Thyroid gland (tissue), 4 donors: ENCODE results near the gene RTKN. TPM values are rescaled to one million over a fixed set of nuclear protein-coding genes. Genes with fewer than 3 reads are reported as not detected.
"Not testable (repeated sequence)": the region's sequence is repeated elsewhere in the genome, so short reads cannot be mapped to it uniquely, and the experiment has no call there.

Experiments used
- DNase-seq, 2 donors: peaks; one replicate each; pipeline ENCODE4 v3.0.0-alpha.2; 2019
- H3K27ac ChIP-seq, 3 donors: fragments of 200-600 bp; sonication (generic); 1 replicate in 2 of 3; 2 replicates in 1 of 3; pipeline ENCODE4 v1.5.1; 2016 to 2019; ENCODE audit warnings: mild to moderate bottlenecking in 1 of 3, moderate library complexity in 1 of 3
- H3K27me3 ChIP-seq: fragments of 200-600 bp; sonication (generic); one replicate; pipeline ENCODE4 v1.5.1; 2019
- H3K36me3 ChIP-seq, 2 donors: fragments of 200-600 bp; sonication (generic); one replicate each; pipeline ENCODE4 v1.5.1; 2016 to 2019
- H3K4me1 ChIP-seq, 2 donors: fragments of 200-600 bp; sonication (generic); one replicate each; pipeline ENCODE4 v1.5.1; 2017 to 2019
- H3K4me3 ChIP-seq, 3 donors: fragments of 200-600 bp; sonication (generic); replicated peaks in 1 of 3; 1 replicate in 2 of 3; 2 replicates in 1 of 3; pipeline ENCODE4 v1.5.1; 2016; ENCODE audit warnings: mild to moderate bottlenecking in 1 of 3
- H3K9me3 ChIP-seq: fragments of 200-600 bp; sonication (generic); one replicate; pipeline ENCODE4 v1.5.1; 2017
- CTCF ChIP-seq, 6 experiments: fragments of 200-600 bp in 3 of 6; fragments of 450-650 bp in 3 of 6; sonication (generic) in 3 of 6; IDR thresholded peaks; one replicate each; pipeline ENCODE4 v1.5.1; 2016 to 2019; ENCODE audit warnings: antibody characterized with exemption in 6 of 6, mild to moderate bottlenecking in 2 of 6, inconsistent platforms in 1 of 6, moderate library complexity in 1 of 6
- POLR2A ChIP-seq, 2 donors: fragments of 450-650 bp; IDR thresholded peaks; one replicate each; pipeline ENCODE4 v1.6.1; 2017; ENCODE audit warnings: antibody characterized with exemption in 2 of 2, mild to moderate bottlenecking in 2 of 2, moderate library complexity in 1 of 2
- WGBS, 2 donors: methylation state at CpG; one replicate each; pipeline ENCODE4 v1.1.5; 2017; 5-methylcytosine and 5-hydroxymethylcytosine counted together
- intact Hi-C: fragments of 100-400 bp; cut with DNase I; formaldehyde crosslinking; loops from one replicate; pipeline ENCODE4 v1.15.1; 2023
- total RNA-seq, 4 donors: library from RNA; depleted of rRNA; stranded (reverse); fragments of >200 nt; gene quantifications; one replicate each; pipeline ENCODE4 v1.2.3, GENCODE V29; 2016

The RTKN gene
- total RNA-seq, 4 donors from 2014 or later = 24.5 to 41.9 (median 35.6) TPM

GRCh38 chr2:74423231-74424095 lies 18.3 kb downstream of the RTKN start:
- DNase-seq = no peak
- no peak for TF ChIP-seq POLR2A (IDR thresholded peaks at IDR 0.05)
- TF ChIP-seq CTCF (IDR thresholded peaks at IDR 0.05) = no peak
- H3K9me3 ChIP-seq = no peaks in the 10 kb centered on the region
- no peaks in the 10 kb centered on the region for H3K27me3 ChIP-seq
- 79 to 80% methylated on average over 9 of the region's 9 CpGs for WGBS, 2 donors
- intact Hi-C loops = no loop called here
- no peak overlapping the region for H3K27ac ChIP-seq
- peaks cover 8 to 12% of the 10 kb centered on the region in 2 donors for H3K36me3 ChIP-seq
- H3K4me1 ChIP-seq = peaks cover 8 to 9% of the 10 kb centered on the region in 2 donors
- no peak overlapping the region for H3K4me3 ChIP-seq

- peaks cover 0 to 5% of the 10 kb centered on the region in 2 donors for H3K36me3 ChIP-seq
- H3K4me1 ChIP-seq = peaks cover 8 to 9% of the 10 kb centered on the region in 2 donors
- H3K4me3 ChIP-seq = peak within 1 kb of the TSS; percentile 51 to 85 (median 67)
- WGBS, 2 donors = 1 to 2% methylated on average over 13 of the region's 57 CpGs
- H3K27me3 ChIP-seq = no peaks in the 10 kb centered on the region
- TF ChIP-seq POLR2A (IDR thresholded peaks at IDR 0.05) = peak in 1 of 2 donors; percentile 51
- TF ChIP-seq CTCF (IDR thresholded peaks at IDR 0.05) = no peak
- intact Hi-C loops = no loop called here
- H3K9me3 ChIP-seq = no peaks in the 10 kb centered on the region
- peak; percentile 82 to 85 for DNase-seq
- peak within 1 kb of the TSS in 2 of 3 donors; percentile 11 to 64 for H3K27ac ChIP-seq
Observed at GRCh38 chr2:74421221-74421870, 20.4 kb downstream of the RTKN start, which contains the start of the genes C2orf81 and WDR54. TSS of gene C2orf81 (minus strand) at chr2:74421619. CDS start at chr2:74421560, 59 bp downstream. TSS of gene WDR54 (plus strand) at chr2:74421730. CDS start at chr2:74422154, 424 bp downstream.

DNA sequence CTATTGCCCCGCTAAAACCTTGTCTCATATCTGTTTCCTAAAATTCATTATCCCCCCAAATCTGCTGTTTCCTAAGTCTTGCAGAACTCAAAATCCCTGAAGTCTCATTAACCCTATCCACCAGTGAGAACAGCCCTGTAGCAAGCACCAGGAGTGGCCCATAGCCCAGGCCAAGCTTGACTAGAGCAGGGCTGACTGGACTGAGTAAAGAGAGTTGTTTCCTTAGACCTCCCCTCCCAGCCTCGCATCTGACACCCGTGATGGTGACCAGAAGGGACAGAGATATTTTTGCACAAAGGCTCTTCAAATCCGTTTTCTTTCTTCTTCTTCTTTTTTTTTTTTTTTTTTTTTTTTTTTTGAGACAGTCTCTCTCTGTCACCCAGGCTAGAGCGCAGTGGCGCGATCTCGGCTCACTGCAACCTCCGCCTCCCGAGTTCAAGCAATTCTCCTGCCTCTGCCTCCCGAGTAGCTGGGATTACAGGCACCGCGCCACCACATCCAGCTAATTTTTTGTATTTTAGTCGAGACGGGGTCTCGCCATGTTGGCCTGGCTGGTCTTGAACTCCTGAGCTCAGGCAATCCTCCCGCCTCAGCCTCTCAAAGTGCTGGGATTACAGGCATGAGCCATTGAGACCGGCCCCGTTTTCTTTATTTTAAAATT lies 21.2 kb downstream of the RTKN start:
- 79 to 81% methylated on average over 19 of the region's 19 CpGs for WGBS, 2 donors
- H3K9me3 ChIP-seq, H3K27ac ChIP-seq, DNase-seq, H3K27me3 ChIP-seq, H3K36me3 ChIP-seq, intact Hi-C loops: not testable (repeated sequence)
- Histone ChIP-seq H3K4me1 (peaks cover 12 to 14% of the 10 kb centered on the region in 2 donors), H3K4me3 (peak overlapping the region in 1 of 3 donors; percentile 67)

GRCh38 chr2:74420006-74420405 lies 21.7 kb downstream of the RTKN start:
- H3K27me3 ChIP-seq = no peaks in the 10 kb centered on the region
- intact Hi-C loops = no loop called here
- WGBS, 2 donors = 84 to 88% methylated on average over 2 of the region's 2 CpGs

More at GRCh38 chr2:74420006-74420405, 21.7 kb downstream of the RTKN start:
- no peak for DNase-seq
- H3K36me3 ChIP-seq = no peaks in the 10 kb centered on the region
- H3K9me3 ChIP-seq = no peaks in the 10 kb centered on the region
- H3K4me1 ChIP-seq = peaks cover 16 to 20% of the 10 kb centered on the region in 2 donors
- no peak overlapping the region for H3K4me3 ChIP-seq
- no peak overlapping the region for H3K27ac ChIP-seq
- TF ChIP-seq POLR2A (IDR thresholded peaks at IDR 0.05) (no peak), CTCF (IDR thresholded peaks at IDR 0.05) (no peak)
